GM19025 (cell line): ENCODE results near the gene ADTRP.

Source experiments
- ATAC-seq: cut with Tn5 transposase; IDR thresholded peaks from one replicate; pipeline ENCODE4 v1.9.1; 2021; ENCODE audit warnings: mild to moderate bottlenecking, low read depth, moderate library complexity; ENCODE audit not compliant: unreplicated experiment

Gene ADTRP

GRCh38 chr6:11731423-11731822, 47.2 kb downstream of the ADTRP start:
- ATAC-seq = no peak

- ATAC-seq = peak; percentile 59
Measured at GRCh38 chr6:11730641-11731040, 48.0 kb downstream of the ADTRP start.

GRCh38 chr6:11729076-11729475, 49.5 kb downstream of the ADTRP start:
- ATAC-seq = no peak

DNA sequence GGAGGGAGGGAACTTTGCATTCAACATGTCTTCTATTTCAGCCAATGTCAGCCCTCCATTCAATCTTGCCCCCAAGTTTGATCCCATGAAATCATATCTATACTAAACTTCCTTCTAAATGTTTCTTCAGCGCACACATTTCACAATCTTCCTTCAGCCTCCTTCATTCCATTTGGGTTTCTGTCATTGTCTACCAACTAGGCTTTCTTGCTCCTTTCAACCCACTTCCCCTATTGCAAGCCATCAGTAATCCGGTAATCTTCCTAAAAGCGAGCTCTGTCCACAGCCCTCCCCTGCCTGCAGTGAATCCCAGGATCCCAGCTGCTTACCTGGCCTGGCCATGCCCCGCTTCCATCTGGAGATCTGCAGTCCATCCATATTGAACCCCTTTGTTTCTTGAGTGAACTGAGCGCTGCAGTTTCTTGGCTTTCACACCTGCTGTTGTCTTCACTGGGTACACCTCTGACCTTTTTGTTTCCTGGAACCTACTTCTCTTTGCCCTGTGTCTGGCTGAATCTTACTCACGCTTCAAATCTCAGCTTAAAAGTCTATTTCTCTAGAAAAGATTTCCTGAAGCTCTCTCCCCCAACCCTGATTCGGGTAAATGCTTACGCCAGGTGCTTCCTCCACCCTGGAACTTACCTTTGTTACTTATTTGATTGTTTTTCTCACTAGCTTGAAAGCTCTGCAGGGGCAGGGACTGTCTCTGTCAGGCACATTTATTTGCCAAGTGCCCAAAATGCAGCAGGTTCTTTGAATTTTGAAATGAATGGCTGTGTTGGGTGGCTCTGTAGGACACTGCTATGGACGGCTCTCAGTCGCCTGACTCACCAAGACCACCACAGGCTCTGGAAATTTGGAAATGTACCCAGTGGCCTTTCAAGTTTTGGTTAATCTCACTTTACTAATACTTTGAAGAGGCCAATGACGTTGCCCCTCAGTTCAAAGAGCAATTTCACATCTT, 50.3 kb downstream of the ADTRP start:
- ATAC-seq = no peak

- no peak for ATAC-seq
Measured at GRCh38 chr6:11727346-11727997, 51.1 kb downstream of the ADTRP start.

DNA sequence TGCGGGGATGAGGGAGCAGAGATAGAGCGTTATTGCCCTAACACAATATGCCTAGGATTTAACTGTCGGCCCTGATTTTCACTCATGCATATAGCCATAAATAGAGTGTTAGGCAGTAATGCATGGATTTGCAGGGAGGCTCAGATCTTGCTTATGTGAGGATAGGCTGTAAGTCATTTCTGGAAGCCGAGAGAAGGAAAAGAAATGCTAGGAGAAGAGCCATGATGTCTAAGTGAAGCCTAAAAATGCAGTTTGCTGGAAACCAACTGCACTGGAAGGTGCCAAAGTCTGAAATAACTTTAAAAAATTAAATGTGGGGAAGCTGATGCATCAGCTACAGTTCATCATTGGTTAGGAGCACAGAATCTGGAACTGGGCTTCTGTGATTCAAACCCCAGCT, 54.3 kb downstream of the ADTRP start:
- no peak for ATAC-seq

GRCh38 chr6:11722805-11723631, 55.6 kb downstream of the ADTRP start:
- ATAC-seq = peak; percentile 64

DNA sequence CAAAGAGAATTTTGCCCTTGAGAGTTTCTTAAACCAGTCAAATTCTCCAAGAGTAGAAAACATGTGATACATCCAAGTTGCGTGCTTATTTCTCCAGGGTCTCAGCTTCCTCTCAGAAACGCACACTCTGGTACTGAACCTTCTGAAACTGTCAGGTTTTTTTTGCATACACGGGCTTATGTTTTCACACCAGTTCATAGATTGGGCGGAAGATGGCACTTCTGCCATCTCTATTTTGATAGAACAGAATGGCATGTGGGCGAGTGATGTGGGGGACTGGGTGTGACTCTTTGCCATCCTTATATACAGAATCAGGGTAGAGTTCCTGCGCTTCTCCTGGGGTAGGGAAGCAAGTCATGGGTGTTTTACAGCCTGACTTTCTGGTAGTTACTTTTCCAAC, 56.4 kb downstream of the ADTRP start:
- ATAC-seq = no peak

GRCh38 chr6:11718463-11718862, 60.1 kb downstream of the ADTRP start:
- ATAC-seq = no peak

- no peak for ATAC-seq
Measured at GRCh38 chr6:11718031-11718430, 60.6 kb downstream of the ADTRP start.

DNA sequence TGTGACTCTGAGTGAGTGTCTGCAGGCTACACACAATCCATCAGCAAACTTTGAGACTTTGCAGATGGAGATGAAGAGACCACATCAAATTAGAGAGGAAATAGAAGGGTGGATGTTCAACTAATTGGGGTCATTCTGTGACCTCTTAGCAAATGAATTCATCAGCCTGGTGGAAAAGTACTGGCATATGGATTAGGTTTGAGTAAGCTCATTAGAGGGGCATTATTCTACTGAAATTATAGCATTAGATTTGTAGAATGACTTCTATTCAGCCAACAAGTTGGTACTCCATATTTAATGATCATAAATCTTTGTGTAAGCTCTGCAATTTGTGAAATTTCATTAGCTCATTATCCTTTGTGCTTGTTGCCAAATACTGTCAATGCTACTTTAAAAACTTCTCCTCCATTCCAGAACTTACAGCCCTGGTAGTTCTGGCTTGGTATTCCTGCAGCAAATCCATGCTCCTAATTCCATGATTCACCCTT, 63.8 kb downstream of the ADTRP start:
- ATAC-seq = no peak

- peak; percentile 42 for ATAC-seq
Measured at GRCh38 chr6:11714116-11714797, 64.3 kb downstream of the ADTRP start.

GRCh38 chr6:11712760-11713159, 65.8 kb downstream of the ADTRP start:
- no peak for ATAC-seq

- ATAC-seq = no peak
Measured at GRCh38 chr6:11711984-11712711, 66.5 kb downstream of the ADTRP start.

DNA sequence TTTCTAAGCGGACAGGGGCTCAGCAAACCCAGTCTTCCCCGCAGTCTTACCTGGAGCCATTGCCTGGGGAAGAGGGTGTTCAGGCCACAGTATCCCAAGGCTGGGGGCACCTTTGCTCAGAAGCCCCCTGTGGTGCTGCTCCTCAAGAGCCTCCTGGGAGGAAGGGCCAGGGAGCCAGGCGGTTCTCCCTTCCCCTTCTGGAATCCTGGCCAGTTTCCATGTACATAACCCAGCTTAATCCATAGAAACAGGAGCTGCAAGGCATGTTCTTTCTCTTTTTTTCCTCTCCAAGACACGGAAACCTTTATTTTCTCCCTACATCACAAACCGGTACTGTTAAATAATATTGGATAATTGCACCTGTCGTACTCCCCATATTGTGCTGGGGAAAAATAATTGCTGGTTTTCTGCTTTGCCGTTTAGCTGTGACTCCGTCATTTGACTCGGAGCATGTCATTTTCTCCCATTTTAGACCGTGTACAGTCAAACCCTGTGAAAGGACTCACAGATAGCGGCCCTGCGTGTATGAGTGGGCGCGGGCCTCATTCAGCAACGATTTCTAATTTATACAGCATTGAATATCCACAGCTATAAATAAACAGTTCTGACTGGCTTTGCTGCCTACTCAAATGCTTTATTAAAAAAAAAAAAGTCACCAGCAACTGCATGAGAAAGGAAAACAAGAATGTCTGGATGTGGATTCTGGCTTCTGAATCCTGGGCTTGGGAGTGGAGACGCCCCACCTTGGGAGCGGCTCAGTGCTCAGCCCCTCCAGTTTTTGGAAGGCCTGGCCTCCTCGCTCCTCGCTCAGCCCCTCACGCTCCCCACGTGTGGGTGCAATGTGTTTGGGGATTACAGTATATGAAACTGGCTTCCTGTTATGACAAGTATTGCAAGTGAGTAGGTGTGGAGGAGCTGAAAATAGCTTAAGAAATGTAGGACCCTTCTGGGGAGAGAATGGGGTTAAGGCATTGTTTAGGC, 67.3 kb downstream of the ADTRP start:
- no peak for ATAC-seq

GRCh38 chr6:11710311-11710761, 68.3 kb downstream of the ADTRP start:
- no peak for ATAC-seq

GRCh38 chr6:11706171-11706570, 72.4 kb downstream of the ADTRP start:
- no peak for ATAC-seq

DNA sequence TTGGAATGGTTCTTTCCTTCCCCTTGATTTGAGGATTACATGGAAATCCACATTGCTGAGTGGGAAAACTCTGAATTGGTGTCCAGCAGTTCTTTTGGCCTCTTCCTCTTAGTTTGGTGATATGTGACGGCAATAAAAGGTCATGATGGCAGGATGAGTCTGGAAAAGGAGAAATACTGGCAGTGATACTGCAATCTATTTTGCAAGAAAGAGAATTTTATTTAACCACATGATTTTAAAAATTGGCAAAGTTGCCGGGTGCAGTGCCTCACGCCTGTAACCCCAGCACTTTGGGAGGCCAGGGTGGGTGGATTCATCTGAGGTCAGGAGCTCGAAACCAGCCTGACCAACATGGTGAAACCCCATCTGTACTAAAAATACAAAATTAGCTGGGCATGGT, 73.1 kb downstream of the ADTRP start:
- ATAC-seq = no peak
